Fibroblast of pulmonary artery (primary cell): ENCODE measurements around the gene XPO1.

Source experiments
- DNase-seq: peaks from one replicate; pipeline ENCODE4 v3.0.0-alpha.2; 2010; ENCODE audit warnings: low read depth
- H3K4me3 ChIP-seq: replicated peaks from 2 replicates; pipeline ENCODE4 v1.5.1; 2011; ENCODE audit warnings: low read depth, mild to moderate bottlenecking, control low read depth, low read length, moderate library complexity
- CTCF ChIP-seq: IDR thresholded peaks from 2 replicates; pipeline ENCODE4 v1.5.1; 2011; ENCODE audit warnings: mild to moderate bottlenecking, control low read depth, low read length, inconsistent platforms; ENCODE audit errors: missing control alignments

The XPO1 gene

GRCh38 chr2:61535449-61535848 is 2.7 kb downstream of the XPO1 start:
- DNase-seq, result no peak
- no peak for TF ChIP-seq CTCF
- peak overlapping the region; percentile 78 for H3K4me3 ChIP-seq

GRCh38 chr2:61534926-61535325 is 3.2 kb downstream of the XPO1 start:
- H3K4me3 ChIP-seq, result peak overlapping the region; percentile 78
- TF ChIP-seq CTCF, result no peak
- DNase-seq, result no peak

- H3K4me3 ChIP-seq, result no peak overlapping the region
- DNase-seq, result no peak
- no peak for TF ChIP-seq CTCF
These were observed 7.4 kb downstream of the XPO1 start for GRCh38 chr2:61530749-61531148.

GRCh38 chr2:61529944-61530735 is 8.0 kb downstream of the XPO1 start:
- TF ChIP-seq CTCF, result no peak
- no peak for DNase-seq
- no peak overlapping the region for H3K4me3 ChIP-seq

GRCh38 chr2:61520261-61520660 is 17.9 kb downstream of the XPO1 start:
- DNase-seq, result no peak
- TF ChIP-seq CTCF, result no peak
- no peak overlapping the region for H3K4me3 ChIP-seq

- H3K4me3 ChIP-seq, result no peak overlapping the region
- no peak for DNase-seq
- TF ChIP-seq CTCF, result no peak
These were observed 25.3 kb downstream of the XPO1 start for GRCh38 chr2:61512768-61513398.
